Loucy (cell line): ENCODE results near the gene PROM2.

ENCODE experiments used
- CTCF ChIP-seq: fragments of 200-600 bp; sonication (generic); conservative IDR thresholded peaks from 2 replicates; pipeline ENCODE4 v1.5.1; 2014; ENCODE audit warnings: mild to moderate bottlenecking, antibody characterized with exemption, low read length
- EZH2phosphoT487 ChIP-seq: fragments of 200-600 bp; IDR thresholded peaks from 2 replicates; pipeline ENCODE4 v1.6.1; 2018; ENCODE audit warnings: antibody characterized with exemption, mild to moderate bottlenecking, moderate library complexity, borderline replicate concordance

- TF ChIP-seq CTCF: no peak
- no peak for TF ChIP-seq EZH2phosphoT487
These were observed 48.6 kb upstream of the PROM2 start for GRCh38 chr2:95225658-95226057.
